HG02970 (cell line): ENCODE measurements around the gene CCT3.
"Not testable (repeated sequence)": the region's sequence is repeated elsewhere in the genome, so short reads cannot be mapped to it uniquely, and the experiment has no call there.

ENCODE experiments used
- ATAC-seq: cut with Tn5 transposase; IDR thresholded peaks from one replicate; pipeline ENCODE4 v1.9.1; 2021; ENCODE audit warnings: mild to moderate bottlenecking, moderate library complexity, moderate number of reproducible peaks; ENCODE audit not compliant: unreplicated experiment, low FRiP score

The CCT3 gene

GRCh38 chr1:156338180-156338976, at the start of gene CCT3, which contains the start of gene TSACC:
TSS of gene CCT3 (minus strand) at chr1:156338292. CDS start at chr1:156338184, 108 bp downstream.
TSS of gene TSACC (plus strand) at chr1:156338526. CDS start at chr1:156339758, 1,232 bp downstream.
- ATAC-seq: peak; percentile 94

- ATAC-seq: no peak
Measured at GRCh38 chr1:156387870-156388173, 49.7 kb upstream of the CCT3 start.

- no peak for ATAC-seq
Measured at GRCh38 chr1:156386949-156387869, 49.1 kb upstream of the CCT3 start.

- ATAC-seq: no peak
Measured at GRCh38 chr1:156386134-156386901, 48.2 kb upstream of the CCT3 start.

GRCh38 chr1:156385534-156386031, 47.5 kb upstream of the CCT3 start:
- no peak for ATAC-seq

GRCh38 chr1:156384658-156385057, 46.6 kb upstream of the CCT3 start:
- ATAC-seq: no peak

- ATAC-seq: no peak
Measured at GRCh38 chr1:156384007-156384406, 45.9 kb upstream of the CCT3 start.

GRCh38 chr1:156383023-156383422, 44.9 kb upstream of the CCT3 start:
- ATAC-seq: peak; percentile 49

GRCh38 chr1:156382561-156382960, 44.5 kb upstream of the CCT3 start:
- ATAC-seq: no peak

- ATAC-seq: no peak
Measured at GRCh38 chr1:156379420-156380165, 41.5 kb upstream of the CCT3 start.

GRCh38 chr1:156378557-156378956, 40.5 kb upstream of the CCT3 start:
- ATAC-seq: no peak

- no peak for ATAC-seq
Measured at GRCh38 chr1:156376958-156377919, 39.1 kb upstream of the CCT3 start.

GRCh38 chr1:156376146-156376545, 38.1 kb upstream of the CCT3 start:
- ATAC-seq: no peak

- no peak for ATAC-seq
Measured at GRCh38 chr1:156373546-156373945, 35.5 kb upstream of the CCT3 start.

GRCh38 chr1:156372876-156373275, 34.8 kb upstream of the CCT3 start:
- no peak for ATAC-seq

- no peak for ATAC-seq
Measured at GRCh38 chr1:156372265-156372586, 34.1 kb upstream of the CCT3 start.

GRCh38 chr1:156371553-156372264, 33.6 kb upstream of the CCT3 start:
- ATAC-seq: no peak

- not testable (repeated sequence) for ATAC-seq
Measured at GRCh38 chr1:156369685-156370286, 31.7 kb upstream of the CCT3 start.
